SW 1271 (cell line): Measurements from ENCODE around the gene SLC23A2.

ENCODE experiments used
- DNase-seq, 2 experiments: peaks; one replicate each; lab custom pipeline; 2025; lab: John Stamatoyannopoulos, UW

The SLC23A2 gene

DNA sequence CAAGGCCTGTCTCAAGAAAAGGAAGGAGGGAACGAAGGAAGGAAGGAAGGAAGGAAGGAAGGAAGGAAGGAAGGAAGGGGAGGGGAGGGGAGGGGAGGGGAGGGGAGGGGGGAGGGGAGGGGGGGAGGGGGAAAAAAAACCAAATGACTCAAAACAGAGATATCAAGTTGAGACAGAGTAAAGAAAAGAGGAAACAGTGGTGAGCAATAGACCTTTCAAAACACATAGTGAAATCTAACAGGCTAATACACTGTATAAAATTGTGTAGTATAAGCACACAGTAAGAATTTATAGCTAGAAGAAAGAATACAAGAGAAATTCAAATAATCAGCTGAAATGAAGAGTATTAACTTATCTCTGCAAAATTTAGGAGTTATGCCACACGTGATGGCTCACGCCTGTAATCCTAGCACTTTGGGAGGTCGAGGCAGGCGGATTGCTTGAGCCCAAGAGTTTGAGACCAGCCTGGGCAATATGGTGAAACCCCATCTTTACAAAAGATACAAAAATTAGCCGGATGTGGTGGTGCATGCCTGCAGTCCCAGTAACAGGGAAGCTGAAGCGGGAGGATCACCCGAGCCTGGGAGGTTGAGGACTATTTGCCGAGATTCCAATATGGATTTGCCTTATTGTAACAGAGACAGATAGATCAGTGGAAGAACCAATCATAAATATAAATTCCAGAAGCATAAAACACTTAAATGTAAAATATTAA, 156.4 kb downstream of the SLC23A2 start:
- no peak for DNase-seq

DNA sequence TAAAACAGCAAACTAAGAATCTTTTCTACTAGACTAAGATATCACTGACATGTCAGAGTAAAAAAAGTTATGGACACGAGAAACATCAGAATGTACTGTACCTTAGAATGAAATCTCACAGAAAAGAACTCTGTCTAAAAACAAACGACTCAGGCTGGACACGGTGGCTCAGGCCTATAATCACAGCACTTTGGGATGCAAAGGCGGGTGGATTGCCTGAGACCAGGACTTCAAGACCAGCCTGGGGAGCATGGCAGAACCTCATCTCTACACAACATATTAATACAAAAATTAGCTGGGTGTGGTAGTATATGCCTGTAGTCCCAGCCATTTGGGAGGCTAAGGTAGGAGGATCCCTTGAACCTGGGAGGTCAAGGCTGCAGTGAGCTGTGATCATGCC, 157.0 kb downstream of the SLC23A2 start:
- DNase-seq, result no peak

DNA sequence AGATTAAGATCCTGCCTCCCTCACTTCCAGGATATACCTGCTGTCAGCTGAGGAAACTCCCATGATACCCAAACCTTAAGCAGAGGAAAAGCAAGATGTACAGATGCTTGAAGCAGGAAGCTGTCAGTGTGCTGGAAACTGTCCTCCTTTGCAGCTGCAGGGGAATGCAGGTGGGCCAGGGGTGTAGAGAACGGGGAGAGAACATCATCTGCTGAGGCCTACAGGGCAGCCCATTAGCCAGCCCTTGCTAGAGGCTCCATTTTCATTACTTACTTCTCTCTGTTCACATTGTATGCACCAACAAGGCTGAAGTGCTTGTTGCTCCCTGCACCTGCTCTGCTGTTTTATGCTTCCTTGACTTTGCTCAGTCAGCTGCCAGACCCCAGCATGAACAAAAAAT, 160.5 kb downstream of the SLC23A2 start:
- DNase-seq, result no peak

DNA sequence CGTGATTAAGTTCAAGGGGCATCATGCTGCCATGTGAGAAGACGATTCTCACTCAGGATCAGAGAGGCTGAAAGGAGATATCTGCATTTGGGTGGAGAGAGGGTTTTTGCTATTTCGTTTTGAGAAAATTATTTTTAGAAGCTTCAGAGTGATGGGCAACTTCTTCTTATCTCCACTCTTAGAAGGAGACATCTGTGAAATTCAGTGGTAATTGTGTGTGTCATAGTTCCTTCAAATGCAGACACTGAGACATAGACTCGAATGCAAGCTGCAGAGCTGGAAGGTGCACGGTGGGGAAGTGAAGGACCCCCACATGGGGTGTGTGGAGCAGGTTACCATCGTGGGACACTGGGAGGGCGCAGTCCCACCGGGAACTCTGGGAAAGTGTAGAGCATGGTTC, 162.8 kb downstream of the SLC23A2 start:
- DNase-seq, result no peak

DNA sequence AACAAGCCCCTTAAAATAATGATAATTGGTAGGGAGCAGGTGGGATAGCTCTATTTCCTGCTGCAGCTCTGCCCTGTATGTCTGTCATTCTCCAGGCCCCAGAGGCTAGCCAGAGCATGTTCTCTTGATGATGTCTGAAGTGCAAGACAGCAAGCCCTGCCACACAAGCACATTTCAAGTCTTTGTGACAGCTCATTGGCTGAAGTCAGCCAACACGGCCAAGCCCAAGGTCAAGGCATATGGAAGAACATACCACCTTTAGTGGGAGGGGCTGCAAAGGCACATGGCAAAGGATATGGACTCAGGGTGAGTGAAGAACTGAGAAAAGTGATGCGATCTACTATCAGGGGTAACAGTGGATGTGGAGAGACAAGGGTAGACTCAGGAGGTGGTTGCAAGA, 163.6 kb downstream of the SLC23A2 start:
- no peak for DNase-seq

DNA sequence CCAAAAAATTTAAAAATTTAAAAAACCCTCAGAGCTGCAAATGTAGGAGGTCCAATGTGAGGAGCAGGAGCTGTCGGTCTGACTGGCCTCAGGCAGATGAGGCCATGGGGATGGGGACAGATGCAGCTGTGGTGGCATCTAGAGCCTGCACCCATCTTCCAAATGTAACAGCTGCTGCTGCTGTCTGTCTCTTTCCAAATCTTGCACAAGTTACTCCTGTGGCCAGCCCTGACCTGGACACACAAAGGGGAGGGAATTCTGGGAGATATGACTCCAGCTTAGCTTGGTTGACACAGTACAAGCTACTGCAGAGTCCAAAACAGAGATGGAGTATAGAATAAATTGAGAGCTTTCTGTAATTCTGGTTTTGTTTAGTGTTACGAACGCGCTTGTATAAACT, 164.4 kb downstream of the SLC23A2 start:
- no peak for DNase-seq

DNA sequence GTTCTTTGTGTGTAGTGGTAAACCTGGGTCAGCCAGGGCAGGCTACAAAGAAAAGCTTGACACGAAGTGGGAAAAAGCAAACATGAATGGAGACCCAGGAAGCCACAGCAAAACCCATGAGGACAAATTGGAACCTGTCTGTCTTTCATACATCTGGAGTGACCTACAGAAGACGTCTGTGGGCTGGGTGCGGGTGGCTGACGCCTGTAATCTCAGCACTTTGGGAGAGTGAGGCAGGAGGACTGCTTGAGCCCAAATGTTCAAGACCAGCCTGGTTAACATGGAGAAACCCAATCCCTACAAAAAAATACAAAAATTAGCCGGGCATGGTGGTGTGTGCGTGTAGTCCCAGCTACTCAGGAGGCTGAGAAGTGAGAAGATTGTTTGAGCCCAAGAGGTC, 164.8 kb downstream of the SLC23A2 start:
- DNase-seq, result no peak

DNA sequence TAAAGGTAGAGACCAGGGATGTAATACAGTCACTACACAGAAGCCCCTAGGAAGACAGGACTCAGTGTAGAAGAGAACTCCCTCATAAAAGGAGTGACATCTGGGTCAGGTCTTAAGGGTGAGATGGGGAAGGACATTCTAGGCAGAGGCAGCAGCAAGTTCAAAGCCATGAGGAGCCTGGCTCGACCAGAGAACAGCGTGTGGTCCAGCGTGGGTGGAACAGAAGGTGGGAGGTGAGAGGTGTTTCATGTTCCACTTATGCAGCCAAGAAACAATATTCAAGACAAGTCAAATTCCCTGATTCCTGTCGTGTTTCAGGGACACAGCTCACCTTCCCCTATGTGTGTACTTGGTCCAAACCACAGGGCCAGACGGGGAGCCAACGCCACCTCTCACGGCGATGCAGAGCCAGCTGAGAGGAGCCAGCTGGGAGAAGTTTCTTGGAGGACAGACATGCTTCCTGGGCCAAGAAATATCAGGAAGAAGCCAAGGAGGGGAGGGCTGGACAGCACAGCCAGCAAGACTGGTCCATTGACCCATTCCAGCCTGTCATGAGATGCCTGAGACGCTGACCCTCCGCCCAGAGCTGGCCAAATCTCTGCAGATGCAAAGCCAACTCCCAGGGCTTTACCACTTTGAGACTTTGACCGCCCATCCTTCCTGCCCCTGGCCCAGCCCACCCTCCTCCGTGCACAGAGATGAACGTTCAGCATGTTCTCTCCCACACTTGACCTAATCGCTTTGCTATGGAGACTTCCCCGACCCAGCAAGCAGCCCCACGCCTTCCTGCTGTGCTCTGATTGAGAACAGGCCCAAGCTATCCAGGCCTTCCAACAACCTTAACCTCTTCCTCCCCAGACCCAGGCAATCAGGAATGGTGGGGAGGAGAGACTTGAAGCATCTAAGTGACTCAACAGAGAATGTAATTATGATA, 165.8 kb downstream of the SLC23A2 start:
- DNase-seq, result no peak

DNA sequence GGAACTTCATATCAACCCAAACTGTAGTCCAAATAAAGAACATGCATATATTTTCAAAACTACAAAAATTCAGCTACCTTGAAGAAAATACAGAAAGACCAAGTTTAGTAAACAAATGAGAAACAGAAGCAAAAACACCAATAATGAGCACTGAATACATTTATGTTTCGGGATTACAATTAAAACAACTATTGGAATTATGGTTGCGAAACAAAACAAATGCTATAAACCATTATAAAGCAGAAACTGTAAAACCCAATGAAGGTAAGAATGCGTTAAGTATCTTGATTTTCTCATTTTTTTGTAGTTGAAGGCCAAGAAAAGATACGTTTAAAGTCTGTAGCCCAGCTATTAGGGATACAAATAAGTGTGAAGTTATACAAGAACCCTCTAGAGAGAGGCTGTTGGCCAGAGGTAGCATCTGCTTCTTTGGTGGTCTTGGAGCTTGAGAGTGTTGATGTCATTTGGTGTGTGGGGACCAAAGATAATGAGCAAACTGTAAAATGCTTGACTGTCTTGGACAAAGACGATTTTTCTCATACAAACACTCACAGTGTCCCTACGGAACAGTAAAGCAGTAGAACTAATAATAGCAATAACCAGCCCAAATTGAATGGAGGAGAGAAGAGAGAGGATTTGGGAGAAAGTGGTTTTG, 168.1 kb downstream of the SLC23A2 start:
- DNase-seq, result no peak

DNA sequence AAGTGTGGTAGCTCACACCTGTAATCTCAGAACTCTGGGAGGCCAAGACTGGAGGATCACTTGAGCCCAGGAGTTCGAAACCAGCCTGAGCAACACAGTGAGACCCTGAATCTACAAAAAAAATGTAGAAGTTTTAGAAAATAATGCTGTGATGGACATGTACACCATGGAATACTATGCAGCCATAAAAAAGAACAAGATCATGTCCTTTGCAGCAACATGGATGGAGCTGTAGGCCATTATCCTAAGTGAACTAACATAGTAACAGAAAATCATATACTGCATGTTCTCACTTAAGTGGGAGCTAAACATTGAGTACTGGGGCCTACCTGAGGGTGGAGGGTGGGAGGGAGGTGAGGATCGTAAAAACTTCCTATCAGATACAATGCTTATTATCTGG, 168.8 kb downstream of the SLC23A2 start:
- no peak for DNase-seq

DNA sequence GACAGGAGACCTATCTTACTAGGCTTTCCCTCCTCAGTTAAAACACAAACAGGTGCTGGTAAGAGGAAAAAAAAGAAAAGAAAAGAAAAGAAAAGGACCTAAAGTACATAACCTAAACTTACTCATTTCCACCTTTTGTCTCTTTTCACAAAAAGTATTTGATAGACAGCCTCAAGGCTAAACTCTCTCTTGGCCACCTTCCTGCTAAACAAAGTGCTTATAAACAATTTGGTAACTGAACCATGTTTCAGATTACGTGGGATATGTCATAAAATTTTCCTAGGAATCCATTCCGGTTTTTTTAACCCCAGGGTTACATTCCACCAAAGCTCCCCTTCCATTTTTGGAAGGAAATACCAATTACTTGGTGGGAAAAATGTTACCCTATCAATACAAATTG, 170.6 kb downstream of the SLC23A2 start:
- no peak for DNase-seq

DNA sequence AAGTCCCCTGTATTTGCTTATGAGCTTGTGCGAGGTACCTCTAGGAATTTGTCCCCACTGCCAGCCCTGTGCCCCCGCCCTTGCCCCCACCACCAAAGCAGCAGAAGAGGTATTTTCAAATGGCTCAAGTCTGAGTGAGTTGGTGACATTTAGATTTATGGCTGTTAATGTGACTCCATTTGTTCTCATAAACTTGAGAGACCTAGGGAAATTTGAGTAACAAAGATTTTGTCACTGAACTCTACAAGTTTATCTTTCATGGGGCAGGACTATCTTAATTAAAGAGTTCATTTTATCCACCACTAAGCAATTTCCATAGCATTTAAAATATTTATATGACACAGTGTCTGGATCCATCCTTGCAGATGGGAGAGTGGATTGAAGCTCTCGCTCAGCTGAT, 171.1 kb downstream of the SLC23A2 start:
- DNase-seq, result no peak

DNA sequence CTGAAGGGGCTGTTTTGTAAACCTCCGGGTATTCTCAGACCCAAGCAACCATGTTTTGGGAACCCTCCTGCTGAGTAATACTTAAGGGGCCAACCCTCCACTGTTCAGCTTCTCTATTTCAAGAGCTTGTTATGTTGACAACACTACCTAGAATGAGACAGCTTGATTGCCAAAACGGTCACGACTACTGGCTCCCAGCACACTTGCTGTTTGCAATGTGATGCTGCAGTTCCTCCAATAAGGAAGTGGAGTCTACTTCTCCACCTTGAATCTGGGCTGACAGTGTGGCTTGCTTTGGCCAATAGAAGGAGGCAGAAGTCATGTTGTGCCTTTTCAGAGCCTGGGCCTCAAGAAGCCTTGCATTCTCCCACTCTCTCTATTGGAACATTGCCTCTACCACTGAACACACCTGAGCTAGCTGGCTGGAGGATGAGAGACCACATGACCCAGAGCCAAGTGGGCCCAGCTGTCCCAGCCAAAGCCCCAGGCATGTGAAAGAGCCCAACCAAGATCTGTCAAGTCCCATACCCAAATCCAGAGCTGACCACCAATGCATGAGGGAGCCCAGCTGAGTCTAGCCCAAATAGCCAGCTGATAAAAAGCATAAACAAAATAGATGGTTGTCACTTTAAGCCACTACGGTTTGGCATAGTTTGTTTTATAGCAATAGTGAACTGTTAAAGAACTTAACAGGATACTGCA, 171.6 kb downstream of the SLC23A2 start:
- no peak for DNase-seq

DNA sequence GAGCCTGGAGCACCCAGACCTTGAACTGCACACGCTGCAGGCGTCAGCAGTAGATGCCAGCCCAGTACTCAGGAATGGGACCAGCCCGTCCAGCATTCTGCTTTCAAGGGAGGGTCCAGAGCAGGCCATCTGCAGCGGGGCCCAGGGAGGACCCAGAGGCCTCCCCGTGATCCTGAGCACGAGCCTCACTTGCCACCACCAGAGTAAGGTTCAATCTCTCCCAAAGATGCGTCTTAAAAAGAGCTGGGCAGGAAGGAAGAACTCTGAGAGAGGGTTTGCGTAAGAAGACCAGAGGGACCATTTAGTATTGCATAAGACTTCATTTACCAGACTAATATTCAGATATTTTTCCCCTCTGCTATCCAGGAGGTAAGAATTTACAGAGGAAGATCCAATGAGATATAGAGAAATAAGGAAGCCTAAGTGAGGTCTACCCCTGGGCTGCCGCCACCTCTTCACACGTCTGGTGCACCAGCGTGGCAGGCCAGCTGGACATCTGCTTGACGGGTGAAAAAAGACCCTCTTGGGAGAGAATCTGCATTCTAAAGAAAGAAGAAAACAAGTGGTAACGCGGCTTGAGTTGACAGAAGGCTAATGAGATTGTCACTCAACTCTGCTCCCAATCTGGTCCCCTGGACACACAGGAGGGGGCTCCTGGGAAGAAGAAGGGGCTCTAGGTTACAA, 172.3 kb downstream of the SLC23A2 start:
- DNase-seq, result no peak

DNA sequence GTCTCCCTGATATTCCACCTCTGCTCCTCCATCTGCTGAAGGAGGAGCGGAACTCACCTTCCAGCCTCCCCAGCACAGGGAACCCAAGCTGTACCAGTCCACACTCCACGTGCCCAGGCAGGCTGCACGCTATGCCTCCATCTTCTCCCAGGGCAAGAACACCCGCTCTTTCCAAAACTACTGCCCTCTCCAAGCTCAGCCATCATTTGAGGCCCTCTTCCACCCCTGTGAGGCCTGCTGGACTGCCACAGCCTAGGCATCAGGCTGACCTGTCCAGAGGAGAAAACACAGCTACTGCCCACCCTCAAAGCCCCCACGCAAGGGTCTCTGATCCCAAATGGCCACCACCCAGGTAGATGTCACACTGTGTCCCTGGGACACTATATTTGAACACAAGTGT, 179.7 kb downstream of the SLC23A2 start:
- no peak for DNase-seq

DNA sequence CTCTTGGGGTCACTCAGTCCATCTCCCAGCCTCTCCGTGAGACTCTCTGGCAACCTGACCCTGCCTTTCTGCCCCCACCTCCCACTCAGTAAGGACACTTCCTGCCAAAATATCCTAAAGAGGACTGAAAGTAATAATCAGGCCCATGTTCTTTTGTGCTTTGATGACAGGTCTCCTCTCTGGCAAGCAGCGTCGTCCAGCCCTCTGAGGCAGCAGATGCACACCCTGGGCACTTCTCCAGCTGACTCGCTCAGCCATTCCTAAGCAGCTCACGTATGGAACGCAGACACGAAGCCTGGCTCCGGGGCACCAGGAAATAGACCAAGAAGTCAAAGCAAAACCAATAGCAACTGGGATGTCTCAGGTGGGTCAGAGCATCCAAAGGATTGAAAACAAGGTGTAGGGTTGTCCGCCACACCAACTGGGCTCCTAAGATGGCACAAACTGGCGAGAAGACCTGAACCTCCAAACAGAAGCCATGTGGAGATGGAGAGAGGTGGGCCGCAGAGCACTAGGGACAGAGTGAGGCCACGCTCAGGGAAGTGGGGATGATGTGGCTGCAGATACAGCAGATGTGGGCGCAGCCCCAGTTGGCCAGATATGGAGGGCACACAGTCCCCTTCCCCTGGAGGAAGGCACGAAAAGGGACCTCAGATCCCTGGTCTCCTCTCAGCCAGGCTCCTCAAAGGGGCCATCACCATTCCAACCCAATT, 180.3 kb downstream of the SLC23A2 start:
- no peak for DNase-seq

DNA sequence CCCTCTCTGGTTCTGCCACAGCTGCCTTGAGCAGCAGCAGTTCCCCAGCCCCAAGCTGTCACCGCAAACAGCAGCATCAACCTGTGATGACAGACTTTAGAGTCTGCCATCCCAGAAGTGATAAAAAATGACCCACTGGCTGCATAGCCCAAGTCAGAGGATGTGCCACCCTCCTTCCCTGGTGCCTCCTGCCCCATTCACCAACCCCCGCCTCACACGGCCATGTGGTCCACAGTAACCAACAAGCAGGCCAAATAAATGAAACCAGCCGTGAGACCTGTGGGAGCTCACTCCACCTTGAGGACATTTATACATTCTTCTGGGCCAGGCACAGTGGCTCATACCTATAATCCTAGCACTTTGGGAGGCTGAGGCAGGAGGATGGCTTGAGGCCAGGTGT, 181.4 kb downstream of the SLC23A2 start:
- DNase-seq, result no peak

DNA sequence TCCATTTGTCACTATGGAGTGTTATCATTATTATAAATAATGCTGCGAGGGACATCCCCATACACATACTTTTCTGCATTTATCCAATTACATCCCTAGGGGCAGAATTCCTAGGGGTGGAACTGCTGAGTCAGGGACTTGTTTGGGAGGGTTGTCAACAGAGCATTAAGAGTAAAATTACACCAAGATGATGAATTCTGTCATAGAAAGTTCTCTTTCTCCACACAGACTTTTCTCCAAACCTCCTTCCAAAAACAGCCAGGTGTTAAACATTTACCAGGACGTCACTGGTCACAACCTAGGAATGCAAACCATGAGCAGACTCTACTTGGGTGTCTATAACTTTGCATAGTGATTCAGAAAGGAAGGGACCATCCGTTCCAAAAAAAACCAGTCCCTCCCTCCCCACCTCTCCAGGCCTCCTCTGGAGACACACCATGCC, 184.1 kb downstream of the SLC23A2 start:
- DNase-seq, result no peak

DNA sequence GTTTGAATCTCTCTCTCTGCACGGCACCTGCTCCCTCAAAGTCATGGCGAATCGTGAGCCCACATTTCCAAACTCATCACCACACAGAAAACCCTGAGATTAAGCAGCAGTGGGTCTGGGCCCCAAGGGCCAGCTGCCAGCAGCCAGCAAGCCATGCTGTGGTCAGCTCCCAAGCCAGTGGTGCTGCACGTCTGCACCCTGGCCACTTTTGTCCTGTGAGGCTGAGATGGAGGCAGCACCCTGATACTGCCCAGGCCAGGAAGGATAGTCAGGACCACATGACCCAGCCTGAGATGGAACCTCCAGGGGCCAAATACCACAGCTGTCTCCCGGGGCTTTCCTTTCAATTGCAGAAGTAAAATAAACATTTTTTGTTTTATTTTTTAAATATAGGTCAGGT, 185.7 kb downstream of the SLC23A2 start:
- DNase-seq, result no peak

DNA sequence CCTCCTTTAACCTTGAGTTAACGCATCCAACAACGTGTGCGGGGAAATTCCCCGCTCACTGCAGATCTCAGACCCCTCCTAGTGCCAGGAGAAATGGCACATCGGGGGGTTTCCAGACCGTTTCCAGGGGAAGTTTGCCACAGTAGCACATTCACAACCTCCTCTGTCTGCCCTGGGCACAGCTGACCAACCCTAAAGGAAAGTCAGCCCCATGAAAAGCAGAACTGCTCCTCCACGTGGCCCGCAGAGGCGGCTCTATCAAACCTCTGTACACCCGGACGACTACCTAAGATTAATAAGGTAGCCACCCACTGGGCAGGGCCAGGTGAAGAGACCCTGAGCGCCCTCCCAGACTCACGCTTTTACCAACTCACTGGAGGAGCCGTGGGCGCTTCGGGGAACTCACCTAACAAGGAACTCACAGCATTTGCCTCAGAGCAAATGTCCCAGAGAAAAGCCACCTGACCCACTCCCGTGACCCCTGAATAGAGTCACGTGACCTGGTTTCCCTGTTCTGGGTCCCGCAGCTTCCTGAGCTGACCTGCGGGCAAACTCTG, 186.5 kb downstream of the SLC23A2 start:
- no peak for DNase-seq
